Measurements from ENCODE around the gene SMARCD2.

GRCh38 chr17:63834431-63835166, 7.9 kb downstream of the SMARCD2 start:
- TF ChIP-seq EP300 (IDR thresholded peaks at IDR 0.05; ENCODE audit: borderline replicate concordance) (no peak), USF1 (IDR thresholded peaks at IDR 0.05) (no peak), EGR1 (IDR thresholded peaks at IDR 0.05) (no peak), RAD21 (IDR thresholded peaks at IDR 0.05; ENCODE audit: low read depth) (peak; percentile 49), CREB1 (IDR thresholded peaks at IDR 0.05; ENCODE audit: low read depth) (no peak), FOXM1 (IDR thresholded peaks at IDR 0.05; ENCODE audit: borderline replicate concordance, low read depth) (no peak), TCF12 (IDR thresholded peaks at IDR 0.05; ENCODE audit: low read depth) (no peak), YY1 (IDR thresholded peaks at IDR 0.05; ENCODE audit: low read depth) (no peak), TEAD4 (IDR thresholded peaks at IDR 0.05) (no peak), REST (IDR thresholded peaks at IDR 0.05; ENCODE audit: low read depth) (no peak), MAX (IDR thresholded peaks at IDR 0.05) (peak; percentile 39; the same call in 1 of the 2 replicates), CEBPB (IDR thresholded peaks at IDR 0.05) (no peak)

Measured in Ishikawa (cell line).